Trophoblast cell (in vitro differentiated cells and primary cell): ENCODE measurements around the gene GDI1.

Experiments used
- DNase-seq, 2 donors: peaks; one replicate each; pipeline ENCODE4 v3.0.0-alpha.2; 2016
- H2AFZ ChIP-seq: 2 replicates; pipeline ENCODE4 v1.6.1; 2013; ENCODE audit warnings: low read length, moderate library complexity, mild to moderate bottlenecking; ENCODE audit not compliant: insufficient read depth, poor library complexity
- H2AK5ac ChIP-seq: 2 replicates; pipeline ENCODE4 v1.6.1; 2013; ENCODE audit warnings: mild to moderate bottlenecking, low read length
- H2BK120ac ChIP-seq: 2 replicates; pipeline ENCODE4 v1.6.1; 2013; ENCODE audit warnings: low read length, mild to moderate bottlenecking, moderate library complexity; ENCODE audit not compliant: insufficient read depth, poor library complexity
- H2BK12ac ChIP-seq: 2 replicates; pipeline ENCODE4 v1.6.1; 2013; ENCODE audit warnings: mild to moderate bottlenecking, low read length, moderate library complexity
- H2BK5ac ChIP-seq: 2 replicates; pipeline ENCODE4 v1.6.1; 2013; ENCODE audit warnings: low read length, low read depth, moderate library complexity, mild to moderate bottlenecking; ENCODE audit not compliant: poor library complexity
- H3K14ac ChIP-seq: 2 replicates; pipeline ENCODE4 v1.6.1; 2013; ENCODE audit warnings: mild to moderate bottlenecking, low read length
- H3K18ac ChIP-seq: 2 replicates; pipeline ENCODE4 v1.6.1; 2013; ENCODE audit warnings: mild to moderate bottlenecking, low read length
- H3K23ac ChIP-seq: 2 replicates; pipeline ENCODE4 v1.6.1; 2013; ENCODE audit warnings: low read length
- H3K27ac ChIP-seq: 2 replicates; pipeline ENCODE4 v1.5.1; 2013; ENCODE audit warnings: low read depth, mild to moderate bottlenecking, inconsistent platforms, low read length, moderate library complexity
- H3K27me3 ChIP-seq: 2 replicates; pipeline ENCODE4 v1.6.1; 2013; ENCODE audit warnings: inconsistent platforms, mild to moderate bottlenecking, low read length, moderate library complexity; ENCODE audit not compliant: insufficient read depth
- H3K36me3 ChIP-seq, 2 experiments: 1 replicate in 1 of 2; 2 replicates in 1 of 2; pipeline ENCODE4 v1.6.1; 2013; ENCODE audit warnings: low read length in 2 of 2, mild to moderate bottlenecking in 2 of 2, moderate library complexity in 1 of 2; ENCODE audit not compliant: insufficient read depth in 2 of 2, control insufficient read depth in 1 of 2
- H3K4ac ChIP-seq: 2 replicates; pipeline ENCODE4 v1.6.1; 2013; ENCODE audit warnings: low read depth, mild to moderate bottlenecking, low read length, moderate library complexity
- H3K4me1 ChIP-seq, 2 experiments: 1 replicate in 1 of 2; 2 replicates in 1 of 2; pipeline ENCODE4 v1.6.1; 2013; ENCODE audit warnings: low read length in 2 of 2, mild to moderate bottlenecking in 2 of 2, moderate library complexity in 1 of 2; ENCODE audit not compliant: insufficient read depth in 2 of 2, control insufficient read depth in 1 of 2
- H3K4me2 ChIP-seq: 2 replicates; pipeline ENCODE4 v1.6.1; 2013; ENCODE audit warnings: inconsistent platforms, mild to moderate bottlenecking, low read length, moderate library complexity
- H3K4me3 ChIP-seq: 2 replicates; pipeline ENCODE4 v1.5.1; 2013; ENCODE audit warnings: mild to moderate bottlenecking, low read depth, low read length, inconsistent platforms
- H3K79me1 ChIP-seq: one replicate; pipeline ENCODE4 v1.6.1; 2013; ENCODE audit warnings: low read length
- H3K79me2 ChIP-seq: 2 replicates; pipeline ENCODE4 v1.6.1; 2013; ENCODE audit warnings: low read length, mild to moderate bottlenecking; ENCODE audit not compliant: control insufficient read depth, insufficient read depth, poor library complexity
- H3K9ac ChIP-seq: 2 replicates; pipeline ENCODE4 v1.6.1; 2013; ENCODE audit warnings: mild to moderate bottlenecking, low read length
- H3K9me3 ChIP-seq: 2 replicates; pipeline ENCODE4 v1.6.1; 2013; ENCODE audit warnings: low read depth, mild to moderate bottlenecking, control low read depth, inconsistent platforms, low read length; ENCODE audit not compliant: insufficient read depth
- H4K12ac ChIP-seq: 2 replicates; pipeline ENCODE4 v1.6.1; 2013; ENCODE audit warnings: low read depth, mild to moderate bottlenecking, low read length, moderate library complexity
- H4K8ac ChIP-seq: 2 replicates; pipeline ENCODE4 v1.6.1; 2013; ENCODE audit warnings: low read depth, mild to moderate bottlenecking, low read length, moderate library complexity
- H4K91ac ChIP-seq: one replicate; pipeline ENCODE4 v1.6.1; 2013; ENCODE audit warnings: low read depth, mild to moderate bottlenecking, low read length, moderate library complexity
- WGBS: extraction: QIAGEN DNeasy Blood & Tissue Kit; methylation state at CpG from one replicate; pipeline ENCODE4 v1.1.7; 2013; ENCODE audit warnings: missing lambda C conversion rate; ENCODE audit not compliant: insufficient read length, insufficient coverage; ENCODE audit errors: extremely low coverage; 5-methylcytosine and 5-hydroxymethylcytosine counted together

Gene GDI1

DNA sequence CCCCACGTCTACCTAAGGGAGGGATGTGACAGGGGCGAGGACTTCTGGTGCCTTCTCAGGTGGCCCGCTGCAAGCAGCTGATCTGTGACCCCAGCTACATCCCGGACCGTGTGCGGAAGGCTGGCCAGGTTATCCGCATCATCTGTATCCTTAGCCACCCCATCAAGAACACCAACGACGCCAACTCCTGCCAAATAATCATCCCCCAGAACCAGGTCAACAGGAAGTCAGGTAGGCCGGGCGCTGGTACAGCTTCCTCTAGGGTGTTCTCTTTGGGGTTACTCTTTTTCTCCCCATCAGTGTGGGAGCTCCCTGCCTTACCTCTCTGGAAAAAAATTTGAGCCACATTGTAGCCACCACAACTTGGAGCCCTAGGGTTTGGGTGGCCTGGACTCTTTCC is 4.6 kb downstream of the GDI1 start:
- H4K12ac ChIP-seq = no peak overlapping the region
- peaks cover 24% of the 10 kb centered on the region for H3K79me2 ChIP-seq
- H3K27ac ChIP-seq = no peak overlapping the region
- H3K4me3 ChIP-seq = no peak overlapping the region
- no CpG with 5 or more reads among the region's 11 CpGs for WGBS
- H2AFZ ChIP-seq = no peak overlapping the region
- H3K23ac ChIP-seq = no peak overlapping the region
- H3K4me1 ChIP-seq = peaks cover 16 to 20% of the 10 kb centered on the region in 2 experiments
- no peak overlapping the region for H4K91ac ChIP-seq
- H3K9ac ChIP-seq = no peak overlapping the region
- H4K8ac ChIP-seq = no peak overlapping the region
- no peak for DNase-seq
- no peak overlapping the region for H3K4ac ChIP-seq
- H3K14ac ChIP-seq = no peak overlapping the region
- H3K18ac ChIP-seq = no peak overlapping the region
- H3K79me1 ChIP-seq = peaks cover 21% of the 10 kb centered on the region
- H3K9me3 ChIP-seq = no peaks in the 10 kb centered on the region
- H2BK12ac ChIP-seq = no peak overlapping the region
- H3K36me3 ChIP-seq = peaks cover 55 to 57% of the 10 kb centered on the region in 2 experiments
- no peaks in the 10 kb centered on the region for H3K27me3 ChIP-seq
- H2AK5ac ChIP-seq = no peak overlapping the region
- no peak overlapping the region for H2BK5ac ChIP-seq
- no peak overlapping the region for H2BK120ac ChIP-seq
- no peak overlapping the region for H3K4me2 ChIP-seq

DNA sequence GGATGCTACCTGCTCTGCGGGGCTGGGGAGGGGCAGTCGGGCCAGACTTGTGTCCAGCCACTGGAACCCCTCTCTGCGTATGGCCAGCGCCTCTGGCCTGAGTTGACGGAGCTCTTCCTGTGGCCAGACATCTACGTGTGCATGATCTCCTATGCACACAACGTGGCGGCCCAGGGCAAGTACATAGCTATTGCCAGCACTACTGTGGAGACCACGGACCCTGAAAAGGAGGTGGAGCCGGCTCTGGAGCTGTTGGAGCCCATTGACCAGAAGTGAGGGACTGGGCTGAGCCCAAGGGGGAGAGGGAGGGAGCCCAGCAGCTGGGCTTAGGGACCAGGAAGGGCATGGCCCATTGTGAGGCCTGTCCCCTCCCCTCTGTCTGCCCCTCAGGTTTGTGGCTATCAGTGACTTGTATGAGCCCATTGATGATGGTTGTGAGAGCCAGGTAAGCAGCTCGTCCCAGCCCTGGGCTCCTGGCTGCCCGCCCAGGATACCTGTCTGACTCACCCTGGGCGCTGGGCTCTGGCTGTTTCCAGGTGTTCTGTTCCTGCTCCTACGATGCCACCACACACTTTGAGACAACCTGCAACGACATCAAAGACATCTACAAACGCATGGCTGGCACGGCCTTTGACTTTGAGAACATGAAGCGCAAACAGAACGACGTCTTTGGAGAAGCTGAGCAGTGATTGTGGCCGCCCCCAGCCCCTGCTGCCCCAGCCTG is 5.2 kb downstream of the GDI1 start:
- no peak overlapping the region for H2BK5ac ChIP-seq
- H3K4me3 ChIP-seq = no peak overlapping the region
- peaks cover 60 to 63% of the 10 kb centered on the region in 2 experiments for H3K36me3 ChIP-seq
- no peak overlapping the region for H2BK12ac ChIP-seq
- no peak overlapping the region for H4K8ac ChIP-seq
- no peak overlapping the region for H3K23ac ChIP-seq
- no peak overlapping the region for H3K14ac ChIP-seq
- WGBS = no CpG with 5 or more reads among the region's 21 CpGs
- H2AK5ac ChIP-seq = no peak overlapping the region
- DNase-seq = no peak
- no peaks in the 10 kb centered on the region for H3K9me3 ChIP-seq
- peaks cover 17% of the 10 kb centered on the region for H3K79me1 ChIP-seq
- peaks cover 20% of the 10 kb centered on the region for H3K79me2 ChIP-seq
- peaks cover 16 to 20% of the 10 kb centered on the region in 2 experiments for H3K4me1 ChIP-seq
- H3K27ac ChIP-seq = no peak overlapping the region
- H2BK120ac ChIP-seq = no peak overlapping the region
- H3K4me2 ChIP-seq = no peak overlapping the region
- H2AFZ ChIP-seq = no peak overlapping the region
- no peaks in the 10 kb centered on the region for H3K27me3 ChIP-seq
- H4K91ac ChIP-seq = no peak overlapping the region
- no peak overlapping the region for H3K4ac ChIP-seq
- no peak overlapping the region for H3K18ac ChIP-seq
- no peak overlapping the region for H3K9ac ChIP-seq
- H4K12ac ChIP-seq = no peak overlapping the region

DNA sequence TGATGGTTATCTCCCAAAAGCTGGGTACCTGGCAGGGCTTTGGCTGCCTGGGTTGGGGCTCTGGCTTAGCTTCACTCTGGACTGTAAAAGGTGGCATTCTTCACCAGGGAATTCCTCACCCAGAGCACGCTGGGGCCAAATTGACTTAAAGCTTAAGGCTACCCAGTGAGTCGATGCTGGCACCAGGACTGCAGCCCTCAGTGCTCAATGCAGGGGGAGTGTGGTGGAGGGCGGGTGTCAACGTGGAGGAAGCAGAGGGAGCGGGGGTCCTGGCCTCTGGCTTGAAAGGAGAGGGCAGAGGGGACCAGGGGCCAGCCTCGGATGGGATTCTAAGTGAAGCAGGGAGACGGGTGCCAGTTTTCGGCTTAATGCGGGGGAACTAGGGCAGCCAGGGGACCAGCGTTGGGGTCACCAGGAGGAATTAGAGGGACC is 6.5 kb downstream of the GDI1 start:
- H2BK12ac ChIP-seq = no peak overlapping the region
- no peak overlapping the region for H3K18ac ChIP-seq
- no peaks in the 10 kb centered on the region for H3K27me3 ChIP-seq
- peaks cover 66 to 72% of the 10 kb centered on the region in 2 experiments for H3K36me3 ChIP-seq
- H3K27ac ChIP-seq = no peak overlapping the region
- H3K14ac ChIP-seq = peak overlapping the region; percentile 32
- no CpG with 5 or more reads among the region's 10 CpGs for WGBS
- peak overlapping the region; percentile 66 for H2BK5ac ChIP-seq
- H3K79me1 ChIP-seq = peaks cover 13% of the 10 kb centered on the region
- H3K79me2 ChIP-seq = peaks cover 7% of the 10 kb centered on the region
- no peak overlapping the region for H3K4me3 ChIP-seq
- H3K23ac ChIP-seq = no peak overlapping the region
- DNase-seq = peak; percentile 40 to 60
- H3K4me2 ChIP-seq = peak overlapping the region; percentile 50
- H2AFZ ChIP-seq = peak overlapping the region; percentile 64
- peak overlapping the region; percentile 70 for H2BK120ac ChIP-seq
- peak overlapping the region; percentile 86 for H4K12ac ChIP-seq
- H4K91ac ChIP-seq = peak overlapping the region; percentile 76
- peak overlapping the region; percentile 4 for H3K4ac ChIP-seq
- H3K4me1 ChIP-seq = peaks cover 9 to 14% of the 10 kb centered on the region in 2 experiments
- H3K9me3 ChIP-seq = no peaks in the 10 kb centered on the region
- H4K8ac ChIP-seq = peak overlapping the region; percentile 36
- peak overlapping the region; percentile 9 for H3K9ac ChIP-seq
- peak overlapping the region; percentile 30 for H2AK5ac ChIP-seq

DNA sequence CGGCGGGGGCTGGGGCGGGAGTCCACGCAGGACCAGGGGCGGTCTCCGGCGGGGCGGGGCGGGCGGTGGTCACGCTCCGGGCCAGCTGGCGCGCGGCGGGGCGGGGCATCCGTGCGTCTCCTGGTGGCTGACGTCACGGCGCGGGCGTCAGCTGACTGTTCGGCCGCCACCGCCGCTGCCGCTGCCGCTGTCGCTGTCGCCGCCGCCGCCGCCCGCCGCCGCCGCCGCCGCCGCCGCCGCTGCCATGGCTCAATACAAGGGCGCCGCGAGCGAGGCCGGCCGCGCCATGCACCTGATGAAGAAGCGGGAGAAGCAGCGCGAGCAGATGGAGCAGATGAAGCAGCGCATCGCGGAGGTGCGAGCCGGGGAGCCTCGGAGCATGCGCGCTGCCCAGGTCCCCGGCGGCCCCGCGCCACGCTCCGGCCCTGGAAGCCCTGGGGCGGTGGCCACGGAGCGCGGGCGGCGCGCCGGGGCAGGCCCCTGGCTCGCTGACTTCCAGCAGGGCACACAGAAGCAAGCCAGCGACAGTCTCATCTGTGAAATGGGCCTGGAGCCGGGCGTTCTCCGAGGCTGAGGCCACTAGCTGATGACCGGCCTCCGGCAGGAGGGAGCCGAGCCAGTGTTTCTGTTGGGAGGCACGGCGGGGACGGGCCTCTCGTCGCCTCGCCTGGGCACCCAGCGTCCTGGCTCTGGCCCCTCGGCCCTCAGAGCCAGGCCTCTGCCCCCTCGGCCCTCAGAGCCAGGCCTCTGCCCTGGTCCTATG is 7.2 kb downstream of the GDI1 start, which contains the start of gene FAM50A:
TSS of gene FAM50A (plus strand) at position 150 of the 763 bp plus-strand sequence. CDS start at position 245, 95 bp downstream.
- Histone ChIP-seq H2AFZ (peak within 1 kb of the TSS; percentile 64), H3K27ac (peak within 1 kb of the TSS; percentile 79), H3K14ac (peak within 1 kb of the TSS; percentile 96), H3K4me2 (peak within 1 kb of the TSS; percentile 89), H3K79me1 (peaks cover 13% of the 10 kb centered on the region), H2BK12ac (peak within 1 kb of the TSS; percentile 4), H2AK5ac (peak within 1 kb of the TSS; percentile 76), H3K4me3 (peak within 1 kb of the TSS; percentile 79), H4K91ac (peak within 1 kb of the TSS; percentile 95), H2BK120ac (peak within 1 kb of the TSS; percentile 91), H3K23ac (no peak within 1 kb of the TSS), H3K27me3 (no peaks in the 10 kb centered on the region), H3K9ac (peak within 1 kb of the TSS; percentile 84), H3K4ac (peak within 1 kb of the TSS; percentile 71), H3K18ac (peak within 1 kb of the TSS; percentile 94), H3K79me2 (peaks cover 7% of the 10 kb centered on the region), H3K9me3 (no peaks in the 10 kb centered on the region), H2BK5ac (peak within 1 kb of the TSS; percentile 80), H4K12ac (peak within 1 kb of the TSS; percentile 94), H3K36me3 (peaks cover 66 to 72% of the 10 kb centered on the region in 2 experiments), H4K8ac (peak within 1 kb of the TSS; percentile 88), H3K4me1 (peaks cover 6 to 14% of the 10 kb centered on the region in 2 experiments)
- peak; percentile 69 to 77 for DNase-seq
- WGBS = no CpG with 5 or more reads among the region's 94 CpGs
